A673 (cell line): ENCODE measurements around the gene PCNX3. TPM values are rescaled to one million over a fixed set of nuclear protein-coding genes. Genes with fewer than 3 reads are reported as not detected.

Experiments
- BruUV-seq: library from RNA; stranded (reverse); fragments of 400-500 nt; replicated peaks from 2 replicates; lab custom pipeline; 2021; lab: Mats Ljungman, UMichigan
- CTCF ChIA-PET: fragments of 300-600 bp; sonication (Branson Sonifier 250); formaldehyde crosslinking; loops from one replicate; lab custom pipeline; 2022; ENCODE audit warnings: antibody characterized with exemption; lab: Charles Lee
- POLR2A ChIA-PET: fragments of 300-600 bp; sonication (Branson Sonifier 250); formaldehyde crosslinking; loops from one replicate; lab custom pipeline; 2022; ENCODE audit warnings: antibody characterized with exemption; ENCODE audit not compliant: low non-redundant PET; lab: Charles Lee
- DNase-seq: peaks from one replicate; pipeline ENCODE4 v3.0.0-alpha.2; 2015; ENCODE audit warnings: low spot score
- H3K27ac ChIP-seq: fragments of 200-600 bp; sonication (generic); 2 replicates; pipeline ENCODE4 v1.5.1; 2016; ENCODE audit warnings: mixed run types, low read depth, mild to moderate bottlenecking, mixed read lengths, antibody characterized with exemption, low read length; ENCODE audit not compliant: poor library complexity, severe bottlenecking
- H3K27me3 ChIP-seq: fragments of 200-600 bp; sonication (generic); replicated peaks from 2 replicates; pipeline ENCODE4 v1.6.1; 2017; ENCODE audit warnings: mixed run types, low read depth, mild to moderate bottlenecking, mixed read lengths, antibody characterized with exemption, low read length; ENCODE audit not compliant: insufficient read depth, poor library complexity
- H3K36me3 ChIP-seq: fragments of 200-600 bp; sonication (generic); 2 replicates; pipeline ENCODE4 v1.6.1; 2016; ENCODE audit warnings: mixed run types, mild to moderate bottlenecking, mixed read lengths, antibody characterized with exemption, low read length; ENCODE audit not compliant: insufficient read depth, poor library complexity, severe bottlenecking
- H3K4me1 ChIP-seq: fragments of 200-600 bp; sonication (generic); 2 replicates; pipeline ENCODE4 v1.6.1; 2017; ENCODE audit warnings: mixed run types, mild to moderate bottlenecking, mixed read lengths, antibody characterized with exemption, low read length; ENCODE audit not compliant: insufficient read depth, poor library complexity, severe bottlenecking
- H3K4me3 ChIP-seq: fragments of 200-600 bp; sonication (generic); 2 replicates; pipeline ENCODE4 v1.5.1; 2016; ENCODE audit warnings: low read depth, mixed run types, mild to moderate bottlenecking, mixed read lengths, low read length; ENCODE audit not compliant: poor library complexity, severe bottlenecking
- H3K9me3 ChIP-seq: fragments of 200-600 bp; sonication (generic); 2 replicates; pipeline ENCODE4 v1.6.1; 2016; ENCODE audit warnings: mixed run types, low read depth, mild to moderate bottlenecking, mixed read lengths, antibody characterized with exemption, low read length; ENCODE audit not compliant: poor library complexity, severe bottlenecking
- CTCF ChIP-seq: fragments of 300-800, 200-600 bp; sonication (generic); conservative IDR thresholded peaks from 2 replicates; pipeline ENCODE4 v1.5.1; 2017; ENCODE audit warnings: low read depth, mild to moderate bottlenecking, antibody characterized with exemption, low read length, moderate library complexity, mixed read lengths
- EZH2 ChIP-seq: fragments of 200-600 bp; sonication (generic); IDR thresholded peaks from 2 replicates; pipeline ENCODE4 v1.6.1; 2017; ENCODE audit warnings: borderline replicate concordance, low read depth, mild to moderate bottlenecking, mixed read lengths, antibody characterized with exemption, low read length; ENCODE audit not compliant: poor library complexity, severe bottlenecking
- intact Hi-C: fragments of 100-400 bp; cut with micrococcal nuclease; formaldehyde crosslinking; loops from one replicate; pipeline ENCODE4 v1.10.0; 2022; ENCODE audit not compliant: unreplicated experiment
- total RNA-seq: library from RNA; stranded (reverse); gene quantifications from 2 replicates; pipeline ENCODE4 v1.2.3, GENCODE V29; 2021

PCNX3 gene
- total RNA-seq, 1 experiment from 2014 or later = 68.0 TPM

- DNase-seq = no peak
- Histone ChIP-seq H3K27me3 (no peaks in the 10 kb centered on the region), H3K36me3 (peaks cover 57% of the 10 kb centered on the region), H3K4me1 (no peaks in the 10 kb centered on the region), H3K27ac (no peak overlapping the region), H3K9me3 (no peaks in the 10 kb centered on the region), H3K4me3 (no peak overlapping the region)
- BruUV-seq = no TSS peak
- intact Hi-C loops = loop anchor here (10.0 kb wide), 1 partner anchor 82 kb away; no protein-coding TSS in a partner anchor
- TF ChIP-seq EZH2 (no peak), CTCF (no peak)
- POLR2A ChIA-PET = no interaction called here
- CTCF ChIA-PET = no interaction called here
These were observed 7.6 kb downstream of the PCNX3 start for GRCh38 chr11:65623177-65623576.

- ChIA-PET POLR2A (no interaction called here), CTCF (no interaction called here)
- Histone ChIP-seq H3K4me1 (no peaks in the 10 kb centered on the region), H3K9me3 (no peaks in the 10 kb centered on the region), H3K36me3 (peaks cover 56% of the 10 kb centered on the region), H3K27ac (no peak overlapping the region), H3K4me3 (no peak overlapping the region), H3K27me3 (no peaks in the 10 kb centered on the region)
- DNase-seq = no peak
- BruUV-seq = no TSS peak
- no peak for TF ChIP-seq EZH2
- no peak for TF ChIP-seq CTCF
- intact Hi-C loops = loop anchor here (10.0 kb wide), 1 partner anchor 81 kb away; no protein-coding TSS in a partner anchor
These were observed 8.5 kb downstream of the PCNX3 start for GRCh38 chr11:65623852-65624616.

GRCh38 chr11:65624931-65625627 lies 9.5 kb downstream of the PCNX3 start:
- no peak for TF ChIP-seq EZH2
- no peak for TF ChIP-seq CTCF
- CTCF ChIA-PET = interaction anchor here (0.5 to 1.2 kb wide), 4 partner anchors 10 to 209 kb away, joined by 3 to 12 read pairs (median 6); partner anchors contain the start of genes KAT5 and PCNX3
- no TSS peak for BruUV-seq

More at GRCh38 chr11:65624931-65625627, 9.5 kb downstream of the PCNX3 start:
- H3K27ac ChIP-seq = no peak overlapping the region
- POLR2A ChIA-PET = no interaction called here
- H3K9me3 ChIP-seq = no peaks in the 10 kb centered on the region
- no peaks in the 10 kb centered on the region for H3K27me3 ChIP-seq
- intact Hi-C loops = loop anchor here (10.0 kb wide), 1 partner anchor 80 kb away; no protein-coding TSS in a partner anchor
- no peaks in the 10 kb centered on the region for H3K4me1 ChIP-seq
- peaks cover 56% of the 10 kb centered on the region for H3K36me3 ChIP-seq
- H3K4me3 ChIP-seq = no peak overlapping the region
- DNase-seq = no peak
